HG02759 (cell line): Measurements from ENCODE around the gene KIFAP3.
"Not testable (repeated sequence)": the region's sequence is repeated elsewhere in the genome, so short reads cannot be mapped to it uniquely, and the experiment has no call there.

Source experiments
- ATAC-seq: cut with Tn5 transposase; IDR thresholded peaks from one replicate; pipeline ENCODE4 v1.9.1; 2021; ENCODE audit warnings: mild to moderate bottlenecking, moderate library complexity; ENCODE audit not compliant: unreplicated experiment

KIFAP3 gene

GRCh38 chr1:169928438-169929209 is 145.9 kb downstream of the KIFAP3 start:
- ATAC-seq: no peak

- peak; percentile 57 for ATAC-seq
Measured at GRCh38 chr1:169925505-169926482, 148.7 kb downstream of the KIFAP3 start.

- no peak for ATAC-seq
Measured at GRCh38 chr1:169924829-169925228, 149.7 kb downstream of the KIFAP3 start.

DNA sequence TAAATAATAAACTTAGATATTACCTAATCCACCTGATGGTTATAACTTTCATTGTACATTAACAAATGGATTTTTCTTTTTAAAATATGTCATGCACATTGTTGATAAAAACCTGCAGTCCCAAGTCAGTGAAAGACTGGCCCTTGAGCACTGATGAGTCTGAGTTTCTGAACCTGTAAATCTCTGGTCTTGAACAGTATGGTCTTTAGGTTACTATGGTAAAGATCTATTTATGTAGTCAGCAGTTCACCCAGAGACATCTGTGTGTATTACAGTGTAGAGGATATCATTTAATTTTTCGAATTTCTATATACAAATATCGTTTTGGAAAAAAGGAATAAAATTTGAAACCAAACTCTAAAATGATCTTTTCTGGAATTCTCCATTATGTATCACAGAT is 150.4 kb downstream of the KIFAP3 start:
- no peak for ATAC-seq

GRCh38 chr1:169921080-169921479 is 153.4 kb downstream of the KIFAP3 start:
- no peak for ATAC-seq

GRCh38 chr1:169918927-169919326 is 155.6 kb downstream of the KIFAP3 start:
- ATAC-seq: no peak

DNA sequence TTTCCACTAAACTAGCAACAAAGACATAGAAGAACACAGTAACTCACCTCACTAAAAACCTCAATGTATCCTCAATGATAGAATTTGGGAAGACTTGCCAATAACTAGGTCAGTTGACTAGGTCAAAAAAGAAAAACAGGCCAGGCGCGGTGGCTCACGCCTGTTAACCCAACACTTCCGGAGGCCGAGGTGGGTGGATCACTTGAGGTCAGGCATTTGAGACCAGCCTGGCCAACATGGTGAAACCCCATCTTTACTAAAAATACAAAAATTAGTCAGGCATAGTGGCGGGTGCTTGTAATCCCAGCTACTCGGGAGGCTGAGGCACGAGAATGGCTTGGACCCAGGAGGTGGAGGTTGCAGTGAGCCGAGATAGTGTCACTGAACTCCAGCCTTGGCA is 156.3 kb downstream of the KIFAP3 start:
- not testable (repeated sequence) for ATAC-seq

GRCh38 chr1:169915150-169915549 is 159.3 kb downstream of the KIFAP3 start:
- ATAC-seq: no peak

GRCh38 chr1:169914531-169914930 is 160.0 kb downstream of the KIFAP3 start:
- ATAC-seq: no peak

- no peak for ATAC-seq
Measured at GRCh38 chr1:169909499-169909898, 165.0 kb downstream of the KIFAP3 start.

DNA sequence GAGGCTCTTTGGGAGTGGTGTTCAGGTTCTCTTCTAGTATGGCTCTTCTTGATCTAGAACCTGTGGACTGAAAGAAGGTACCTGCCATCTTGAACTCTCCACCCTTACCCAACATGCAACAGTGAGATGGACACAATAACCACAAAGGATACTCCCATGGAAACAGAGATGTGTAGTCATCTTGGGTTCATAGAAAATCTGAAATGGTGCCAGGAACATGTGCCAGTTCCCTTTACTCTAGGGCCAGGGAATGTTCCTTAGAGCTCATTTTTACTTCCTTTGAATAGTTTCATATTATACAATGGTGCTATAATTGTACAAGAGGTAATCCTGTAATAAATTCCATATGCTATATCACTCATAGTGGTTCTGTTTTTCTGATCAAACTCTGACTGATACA is 167.6 kb downstream of the KIFAP3 start:
- ATAC-seq: no peak

- ATAC-seq: peak; percentile 33
Measured at GRCh38 chr1:169904834-169905233, 169.7 kb downstream of the KIFAP3 start.

- ATAC-seq: no peak
Measured at GRCh38 chr1:169902751-169903150, 171.7 kb downstream of the KIFAP3 start.

DNA sequence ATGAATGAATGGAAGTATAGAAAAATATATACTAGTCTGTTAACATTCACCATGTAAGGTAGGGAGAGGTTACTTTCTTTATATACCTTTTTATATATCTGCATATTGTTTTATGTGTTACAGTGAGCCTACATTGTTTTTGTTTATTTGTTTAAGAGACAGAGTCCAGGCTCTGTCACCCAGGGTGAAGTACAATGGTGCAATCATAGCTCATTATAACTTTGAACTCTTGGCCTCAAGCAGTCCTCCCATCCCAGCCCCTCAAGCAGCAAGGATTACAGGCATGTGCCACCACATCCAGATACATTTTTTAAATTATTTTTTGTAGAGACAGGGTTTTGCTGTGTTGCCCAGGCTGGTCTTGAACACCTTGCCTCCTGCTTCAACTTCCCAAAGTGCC is 173.4 kb downstream of the KIFAP3 start:
- no peak for ATAC-seq

DNA sequence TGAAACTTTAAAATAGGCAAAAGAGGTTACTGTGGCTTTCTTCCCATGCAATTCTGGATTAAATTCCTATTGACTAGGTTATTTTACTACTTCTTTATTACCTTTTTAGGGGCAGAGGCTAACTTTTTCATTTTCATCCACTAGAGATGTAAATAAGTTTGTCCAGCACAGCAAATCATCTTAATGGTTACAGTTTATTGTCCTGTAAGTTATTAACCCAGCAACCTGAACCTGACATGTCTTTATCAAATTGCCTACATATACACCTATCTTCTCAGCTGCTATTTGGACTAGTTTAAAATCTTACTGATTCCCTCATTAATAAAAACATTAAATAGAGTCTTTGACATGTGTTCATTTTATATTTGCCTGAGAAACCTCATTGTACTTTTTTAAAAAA is 173.9 kb downstream of the KIFAP3 start:
- no peak for ATAC-seq

- ATAC-seq: no peak
Measured at GRCh38 chr1:169899519-169900217, 174.8 kb downstream of the KIFAP3 start.

GRCh38 chr1:169896013-169896412 is 178.5 kb downstream of the KIFAP3 start:
- no peak for ATAC-seq

DNA sequence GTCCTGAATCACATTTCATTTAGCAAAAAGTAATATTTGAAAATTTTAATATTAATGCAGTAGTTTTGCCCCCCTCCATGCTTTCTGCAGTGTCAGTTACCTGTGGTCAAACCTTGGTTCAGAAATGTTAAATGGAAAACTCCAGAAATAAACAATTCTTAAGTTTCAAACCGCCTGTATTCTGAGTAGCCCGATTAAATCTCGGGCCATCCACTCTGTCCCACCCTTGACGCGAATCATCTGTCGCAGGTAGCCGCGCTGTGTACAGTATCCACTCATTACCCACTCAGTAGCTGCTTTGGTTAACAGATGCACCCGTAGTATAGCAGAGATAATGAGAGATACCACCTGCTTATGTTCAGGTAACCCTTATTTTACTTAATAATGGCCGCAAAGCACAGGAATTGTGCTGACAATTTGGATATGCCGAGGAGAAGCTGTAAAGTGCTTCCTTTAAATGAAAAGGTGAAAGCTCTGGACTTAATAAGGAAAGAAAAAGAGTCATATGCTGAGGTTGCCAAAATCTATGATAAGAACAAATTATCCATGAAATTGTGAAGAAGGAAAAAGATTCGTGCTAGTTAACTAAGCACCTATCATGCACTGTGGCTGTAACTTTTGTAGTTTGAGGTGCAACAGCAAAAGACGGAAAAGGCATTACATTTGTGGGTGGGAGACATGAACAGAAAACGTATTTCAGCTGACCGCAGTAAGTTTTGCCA is 179.9 kb downstream of the KIFAP3 start:
- no peak for ATAC-seq

DNA sequence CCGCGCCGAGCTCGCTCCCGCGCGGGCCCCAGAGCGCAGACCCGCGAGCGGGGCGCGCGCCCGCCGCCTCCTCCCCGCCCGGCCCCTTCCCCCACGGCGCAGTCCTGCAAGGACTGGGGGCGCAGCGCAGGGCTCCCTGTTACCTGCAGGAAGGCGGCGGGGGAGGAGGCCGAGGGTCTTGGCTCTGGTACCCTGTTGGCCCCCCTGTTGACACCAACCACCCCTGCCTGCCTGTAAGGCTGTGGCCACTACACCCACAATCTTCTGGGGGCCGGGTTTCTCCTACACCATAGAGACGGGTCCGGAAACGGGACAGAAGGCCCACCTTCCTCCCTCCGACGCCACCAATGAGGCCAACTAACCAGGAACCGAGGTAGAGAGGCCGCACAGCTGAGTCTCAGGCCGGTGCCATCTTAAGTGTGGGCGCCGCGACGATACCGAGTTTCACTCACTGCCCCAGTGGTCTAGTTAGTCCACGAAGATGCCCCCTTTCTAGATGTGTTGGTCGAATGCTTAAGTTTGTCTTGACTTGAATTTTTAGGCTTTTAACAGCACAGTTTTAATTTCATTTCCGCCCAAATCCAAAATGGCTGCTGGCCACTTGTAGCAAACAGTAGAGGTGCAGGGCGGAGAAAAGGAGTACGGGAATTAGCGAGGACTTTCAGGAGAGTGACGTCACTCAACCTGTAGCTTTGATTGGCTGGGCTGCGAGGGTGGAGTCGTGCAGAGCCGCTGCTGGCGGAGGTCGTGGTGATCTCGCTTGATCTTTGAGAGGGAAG is 180.7 kb downstream of the KIFAP3 start, which contains the start of gene SCYL3:
SCYL3 (minus strand) TSS at position 252 of the 779 bp plus-strand sequence. CDS start 5,056 bp downstream, outside the sequence.
- peak; percentile 85 for ATAC-seq
